Measurements from ENCODE around the gene SMYD5. TPM values are rescaled to one million over a fixed set of nuclear protein-coding genes. Genes with fewer than 3 reads are reported as not detected.

SMYD5 gene
- total and polyA plus RNA-seq, 4 donors: 10.8 to 19.5 (median 15.9) TPM

DNA sequence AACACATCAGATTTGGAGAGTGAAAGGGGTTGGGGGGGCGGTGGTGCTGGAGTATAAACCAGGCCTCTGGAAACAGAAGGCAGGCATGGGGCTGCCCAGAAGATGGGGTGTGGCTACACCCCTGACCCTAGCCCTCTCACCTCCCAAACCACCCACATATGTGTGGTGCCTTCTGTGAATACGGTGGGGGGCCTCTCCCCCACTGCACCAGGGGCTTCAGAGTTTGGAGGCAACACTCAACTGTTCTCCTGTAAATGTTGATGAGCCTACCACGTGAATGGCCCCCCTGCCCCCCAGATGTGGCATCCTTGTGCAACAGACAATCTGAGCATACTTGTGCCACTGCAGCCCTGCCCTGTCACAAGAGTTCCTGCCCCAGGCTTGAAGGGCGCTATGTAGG, 50.7 kb downstream of the SMYD5 start:
- H3K4me1 ChIP-seq (ENCODE audit: control insufficient read depth in 5 of 5, insufficient read depth in 5 of 5, low read length in 5 of 5): peaks cover 0 to 11% (median 0%) of the 10 kb centered on the region in 5 donors
- H3K36me3 ChIP-seq (ENCODE audit: control insufficient read depth in 4 of 4, insufficient read depth in 4 of 4, low read length in 4 of 4): peaks cover 0 to 3% (median 0%) of the 10 kb centered on the region in 4 donors
- ATAC-seq (ENCODE audit: insufficient read depth, low FRiP score) (no peak), DNase-seq (no peak)
- H3K4me3 ChIP-seq: no peak overlapping the region
- no peak overlapping the region for H3K27ac ChIP-seq (ENCODE audit: low read depth in 1 of 2, low read length in 1 of 2)
- H3K9ac ChIP-seq (ENCODE audit: insufficient read depth in 1 of 2, low read length in 2 of 2): no peak overlapping the region
- peaks cover 0 to 23% (median 14%) of the 10 kb centered on the region in 3 donors for H3K27me3 ChIP-seq (ENCODE audit: control insufficient read depth in 3 of 3, insufficient read depth in 3 of 3, low read length in 2 of 3)
- peaks cover 0 to 4% (median 0%) of the 10 kb centered on the region in 4 donors for H3K9me3 ChIP-seq (ENCODE audit: control insufficient read depth in 4 of 4, insufficient read depth in 3 of 4, low read length in 3 of 4)
- 86 to 87% methylated on average over 4 of the region's 4 CpGs for WGBS, 2 donors
- TF ChIP-seq, protein P1, sequence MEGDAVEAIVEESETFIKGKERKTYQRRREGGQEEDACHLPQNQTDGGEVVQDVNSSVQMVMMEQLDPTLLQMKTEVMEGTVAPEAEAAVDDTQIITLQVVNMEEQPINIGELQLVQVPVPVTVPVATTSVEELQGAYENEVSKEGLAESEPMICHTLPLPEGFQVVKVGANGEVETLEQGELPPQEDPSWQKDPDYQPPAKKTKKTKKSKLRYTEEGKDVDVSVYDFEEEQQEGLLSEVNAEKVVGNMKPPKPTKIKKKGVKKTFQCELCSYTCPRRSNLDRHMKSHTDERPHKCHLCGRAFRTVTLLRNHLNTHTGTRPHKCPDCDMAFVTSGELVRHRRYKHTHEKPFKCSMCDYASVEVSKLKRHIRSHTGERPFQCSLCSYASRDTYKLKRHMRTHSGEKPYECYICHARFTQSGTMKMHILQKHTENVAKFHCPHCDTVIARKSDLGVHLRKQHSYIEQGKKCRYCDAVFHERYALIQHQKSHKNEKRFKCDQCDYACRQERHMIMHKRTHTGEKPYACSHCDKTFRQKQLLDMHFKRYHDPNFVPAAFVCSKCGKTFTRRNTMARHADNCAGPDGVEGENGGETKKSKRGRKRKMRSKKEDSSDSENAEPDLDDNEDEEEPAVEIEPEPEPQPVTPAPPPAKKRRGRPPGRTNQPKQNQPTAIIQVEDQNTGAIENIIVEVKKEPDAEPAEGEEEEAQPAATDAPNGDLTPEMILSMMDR (IDR thresholded peaks at IDR 0.05; ENCODE audit: control extremely low read depth, extremely low read depth): no peak

DNA sequence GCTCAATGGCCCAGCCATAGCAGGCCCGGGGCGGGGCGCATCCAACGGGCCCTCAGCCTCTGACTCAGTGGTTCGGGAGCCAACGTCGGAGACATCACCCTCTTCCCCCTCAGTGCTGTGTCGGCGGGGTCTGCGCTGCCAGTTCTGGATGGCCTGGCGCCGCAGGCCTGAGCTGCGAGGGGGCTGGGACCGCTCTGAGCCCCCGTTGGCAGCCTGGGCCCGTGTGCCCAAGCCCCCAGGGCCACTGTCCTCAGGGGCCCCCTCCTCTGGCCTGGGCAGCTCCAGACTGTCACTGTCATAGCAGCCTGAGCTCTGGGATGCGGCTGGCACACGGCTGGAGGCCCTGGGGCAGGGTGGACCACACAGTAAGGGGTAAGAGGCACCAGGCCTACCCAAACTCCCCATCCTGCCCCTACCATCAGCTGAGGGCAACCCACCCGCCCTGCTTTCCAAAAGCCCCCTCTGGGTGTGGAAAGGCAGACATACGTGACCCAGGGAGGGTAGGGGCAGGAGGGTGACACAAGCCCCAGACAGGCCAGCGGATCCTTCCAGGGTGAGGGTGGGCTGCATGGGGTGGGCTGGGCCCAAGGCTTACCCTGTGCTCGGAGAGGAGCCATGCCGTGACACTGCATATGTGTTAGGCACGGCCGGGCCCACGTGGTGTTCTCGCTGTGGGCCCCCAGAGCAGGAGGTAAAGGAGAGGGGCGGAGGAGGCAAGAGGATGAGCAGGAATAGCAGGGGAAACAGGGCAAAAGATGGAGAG, 51.4 kb downstream of the SMYD5 start:
- Histone ChIP-seq H3K9ac (ENCODE audit: insufficient read depth in 1 of 2, low read length in 2 of 2) (no peak overlapping the region), H3K27ac (ENCODE audit: low read depth in 1 of 2, low read length in 1 of 2) (no peak overlapping the region), H3K36me3 (ENCODE audit: control insufficient read depth in 4 of 4, insufficient read depth in 4 of 4, low read length in 4 of 4) (peaks cover 0 to 3% (median 0%) of the 10 kb centered on the region in 4 donors), H3K4me3 (no peak overlapping the region), H3K9me3 (ENCODE audit: control insufficient read depth in 4 of 4, insufficient read depth in 3 of 4, low read length in 3 of 4) (peaks cover 0 to 4% (median 0%) of the 10 kb centered on the region in 4 donors), H3K4me1 (ENCODE audit: control insufficient read depth in 5 of 5, insufficient read depth in 5 of 5, low read length in 5 of 5) (peaks cover 0 to 9% (median 0%) of the 10 kb centered on the region in 5 donors), H3K27me3 (ENCODE audit: control insufficient read depth in 3 of 3, insufficient read depth in 3 of 3, low read length in 2 of 3) (peaks cover 0 to 30% (median 20%) of the 10 kb centered on the region in 3 donors)
- DNase-seq (no peak), ATAC-seq (ENCODE audit: insufficient read depth, low FRiP score) (no peak)
- TF ChIP-seq, protein P1 (IDR thresholded peaks at IDR 0.05; ENCODE audit: control extremely low read depth, extremely low read depth): no peak
- WGBS, 2 donors: 92 to 93% methylated on average over 28 of the region's 28 CpGs

DNA sequence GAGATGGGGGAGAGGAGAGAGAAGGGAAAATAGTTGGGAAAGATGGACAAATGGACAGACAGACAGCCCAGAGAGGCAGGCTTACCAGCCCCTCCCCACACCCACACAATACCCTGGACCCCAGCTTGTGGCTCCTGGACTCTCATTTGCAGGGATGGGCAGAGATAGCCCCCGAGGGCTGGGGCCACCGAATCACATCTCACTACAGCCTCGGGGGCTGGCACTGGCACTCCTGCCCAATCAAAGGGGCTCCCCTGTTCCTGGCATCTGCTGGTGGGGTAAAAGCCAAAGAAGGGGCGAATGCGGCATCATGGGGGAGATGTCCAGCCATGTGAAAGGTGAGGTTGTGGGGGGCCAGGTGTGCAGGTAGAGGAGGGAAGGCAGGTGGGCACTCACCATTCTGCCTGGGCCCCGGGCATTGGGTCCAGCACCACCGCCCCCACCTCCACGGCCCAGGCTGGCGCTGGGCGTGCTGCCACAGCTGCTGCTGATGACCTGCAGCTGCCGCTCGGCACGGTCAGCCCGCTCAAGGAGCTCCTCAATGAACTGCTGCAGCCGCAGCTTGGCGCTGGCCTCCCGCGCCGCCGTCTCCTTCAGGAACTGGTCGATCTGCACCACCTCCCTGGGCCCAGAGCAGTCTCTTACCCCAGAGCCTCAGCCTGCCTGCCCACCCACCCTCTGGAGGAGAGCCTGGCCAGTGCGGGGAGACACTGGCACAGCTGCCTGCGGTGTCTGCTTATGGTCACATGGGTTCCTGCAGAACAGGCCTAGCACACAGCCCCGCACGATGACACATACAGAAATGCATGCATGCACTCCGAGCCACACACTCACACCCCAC, 52.2 kb downstream of the SMYD5 start:
- DNase-seq: no peak
- TF ChIP-seq, protein P1 (IDR thresholded peaks at IDR 0.05; ENCODE audit: control extremely low read depth, extremely low read depth): no peak
- peaks cover 0 to 4% (median 0%) of the 10 kb centered on the region in 4 donors for H3K9me3 ChIP-seq (ENCODE audit: control insufficient read depth in 4 of 4, insufficient read depth in 3 of 4, low read length in 3 of 4)
- H3K27ac ChIP-seq (ENCODE audit: low read depth in 1 of 2, low read length in 1 of 2): no peak overlapping the region
- WGBS, 2 donors: 86 to 94% methylated on average over 25 to 26 of the region's 26 CpGs
- peaks cover 0 to 37% (median 20%) of the 10 kb centered on the region in 3 donors for H3K27me3 ChIP-seq (ENCODE audit: control insufficient read depth in 3 of 3, insufficient read depth in 3 of 3, low read length in 2 of 3)
- peaks cover 0 to 8% (median 0%) of the 10 kb centered on the region in 5 donors for H3K4me1 ChIP-seq (ENCODE audit: control insufficient read depth in 5 of 5, insufficient read depth in 5 of 5, low read length in 5 of 5)
- no peak overlapping the region for H3K9ac ChIP-seq (ENCODE audit: insufficient read depth in 1 of 2, low read length in 2 of 2)
- no peak overlapping the region for H3K4me3 ChIP-seq
- no peak for ATAC-seq (ENCODE audit: insufficient read depth, low FRiP score)
- H3K36me3 ChIP-seq (ENCODE audit: control insufficient read depth in 4 of 4, insufficient read depth in 4 of 4, low read length in 4 of 4): peaks cover 0 to 3% (median 0%) of the 10 kb centered on the region in 4 donors
